T-helper 1 cell treated with Interleukin-12 subunit alpha and Interleukin-12 subunit beta and Interleukin-4 antibody, amounts not matched to agents 30 ng/mL and 1 ng/mL, for 36 hours (primary cell): ENCODE results near the gene TLE3. TPM values are rescaled to one million over a fixed set of nuclear protein-coding genes. Genes with fewer than 3 reads are reported as not detected.

Experiments used
- intact Hi-C: fragments of 100-400 bp; cut with micrococcal nuclease; formaldehyde crosslinking; loops from one replicate; pipeline ENCODE4 v1.15.1; 2024
- total RNA-seq: library from RNA; stranded (reverse); gene quantifications from 2 replicates; pipeline ENCODE4 v1.2.3, GENCODE V29; 2022

Gene TLE3
- total RNA-seq, 1 donor from 2014 or later, result 98.2 TPM

DNA sequence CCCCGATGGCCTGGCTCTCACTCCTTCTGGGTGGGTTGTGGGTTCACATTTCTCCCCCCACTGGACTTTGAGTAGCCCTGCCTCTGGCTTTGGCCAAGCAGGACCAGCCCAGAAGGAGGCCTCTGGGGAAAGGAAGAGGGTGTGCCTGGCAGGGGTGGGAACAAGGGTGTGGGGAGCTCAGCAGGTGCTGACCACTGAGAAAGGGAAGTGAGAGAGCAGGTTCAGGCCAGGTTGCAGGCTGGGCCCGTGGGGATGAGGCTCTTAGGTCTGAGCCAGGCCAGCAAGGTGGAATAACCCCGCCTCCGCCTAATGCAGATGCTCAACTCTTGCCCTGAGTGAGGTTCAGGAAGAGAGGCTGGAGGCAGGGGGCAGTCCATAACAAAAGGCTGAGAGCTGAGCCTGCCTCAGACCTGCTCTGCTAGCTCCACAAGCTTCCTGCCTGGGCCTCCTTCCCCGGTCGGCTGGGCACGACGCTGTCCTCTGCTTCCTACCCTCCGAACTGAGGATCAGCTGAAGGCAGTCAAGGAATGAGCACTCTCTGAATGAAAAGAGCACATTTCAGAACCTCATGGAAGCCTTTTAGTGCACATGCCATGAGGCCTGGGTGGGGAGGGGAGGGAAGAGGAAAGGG, 82.7 kb downstream of the TLE3 start:
- intact Hi-C loops, result no loop called here

DNA sequence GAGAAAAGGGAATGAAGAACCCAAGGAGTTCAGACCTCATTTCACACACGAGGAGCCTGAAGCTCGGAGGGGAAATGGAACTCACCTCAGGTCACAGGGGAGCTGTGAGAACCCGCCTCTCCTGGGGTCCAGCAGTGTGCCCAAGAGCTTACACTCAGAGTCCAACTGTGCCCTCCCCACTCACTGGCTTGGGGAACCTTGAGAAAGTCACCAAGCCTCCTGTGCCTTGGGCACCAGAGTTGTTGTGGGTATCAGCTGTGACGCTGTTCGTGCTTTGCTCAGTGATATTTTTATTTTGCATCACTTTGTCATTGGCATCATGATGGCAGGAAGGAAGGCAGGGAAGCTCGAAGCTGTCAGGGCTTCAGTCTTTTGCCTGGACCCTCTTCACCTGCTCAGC, 83.4 kb downstream of the TLE3 start:
- intact Hi-C loops, result no loop called here

DNA sequence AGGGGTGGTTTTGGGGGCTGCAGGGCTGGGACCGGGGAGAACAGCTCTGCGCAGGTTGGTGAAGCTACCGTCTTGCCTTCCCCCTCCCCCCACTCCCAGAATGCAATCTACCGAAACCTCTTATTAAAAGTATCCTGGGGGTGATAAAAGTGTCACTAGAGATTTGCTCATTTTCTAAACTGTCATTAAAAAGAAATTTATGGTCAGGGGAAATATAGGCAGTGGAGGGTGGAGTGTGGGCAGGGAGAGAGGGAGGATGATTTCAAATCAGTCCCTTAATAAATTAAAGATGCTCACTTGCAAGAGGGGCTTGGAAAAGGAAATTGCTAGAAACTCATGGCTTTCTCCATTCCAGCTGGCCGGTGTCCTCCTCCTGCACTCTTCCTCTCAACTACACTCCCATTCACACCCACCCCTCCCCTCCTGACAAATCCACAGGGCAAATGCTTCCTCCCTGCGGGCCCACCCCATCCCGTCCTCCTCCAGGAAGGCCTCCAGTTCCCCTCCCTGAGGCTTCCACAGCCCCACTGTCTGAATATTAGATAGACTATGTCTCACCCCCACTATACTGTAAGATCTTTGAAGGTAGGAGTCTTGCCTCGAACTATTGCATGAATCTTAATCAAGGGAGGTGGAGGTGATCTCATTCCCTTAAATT, 83.9 kb downstream of the TLE3 start:
- intact Hi-C loops, result no loop called here

- intact Hi-C loops, result no loop called here
Observed at GRCh38 chr15:70012895-70013294, 84.8 kb downstream of the TLE3 start.

GRCh38 chr15:70008697-70009290, 88.9 kb downstream of the TLE3 start:
- intact Hi-C loops, result no loop called here

DNA sequence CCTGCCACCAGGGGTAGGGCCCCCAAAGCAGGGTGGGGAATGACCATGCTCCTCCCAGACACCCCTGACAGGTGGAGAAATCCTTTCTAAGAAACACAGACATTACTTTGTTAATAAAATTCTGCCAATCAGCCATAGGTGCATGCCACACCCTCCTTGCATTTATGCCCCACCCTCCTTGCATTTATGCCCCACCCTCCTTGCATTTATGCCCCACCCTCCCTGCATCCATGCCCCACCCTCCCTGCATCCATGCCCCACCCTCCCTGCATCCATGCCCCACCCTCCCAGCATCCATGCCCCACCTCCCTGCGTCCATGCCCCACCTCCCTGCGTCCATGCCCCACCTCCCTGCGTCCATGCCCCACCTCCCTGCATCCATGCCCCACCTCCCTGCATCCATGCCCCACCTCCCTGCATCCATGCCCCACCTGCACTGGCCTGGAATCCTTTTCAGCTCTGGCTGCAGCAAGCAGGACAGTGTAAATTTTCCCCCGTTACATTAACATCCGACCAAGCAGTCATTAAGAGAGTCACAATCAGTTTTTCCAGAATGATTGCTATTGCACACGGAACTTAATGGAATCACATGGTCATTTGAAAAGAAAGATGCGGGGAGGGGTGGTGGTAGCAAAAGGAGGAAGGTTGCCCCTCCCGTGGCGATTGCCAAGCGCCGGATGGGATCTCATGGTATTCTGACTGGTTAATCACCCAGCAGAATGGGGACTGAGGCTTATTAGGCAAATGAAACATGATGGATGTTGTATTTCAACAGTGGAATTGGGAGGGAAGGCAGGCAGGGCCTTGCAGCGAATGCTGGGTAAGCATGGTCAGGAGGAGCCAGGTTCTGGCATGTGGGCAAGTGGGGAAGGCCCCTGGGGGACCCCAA, 91.2 kb downstream of the TLE3 start:
- intact Hi-C loops, result no loop called here

DNA sequence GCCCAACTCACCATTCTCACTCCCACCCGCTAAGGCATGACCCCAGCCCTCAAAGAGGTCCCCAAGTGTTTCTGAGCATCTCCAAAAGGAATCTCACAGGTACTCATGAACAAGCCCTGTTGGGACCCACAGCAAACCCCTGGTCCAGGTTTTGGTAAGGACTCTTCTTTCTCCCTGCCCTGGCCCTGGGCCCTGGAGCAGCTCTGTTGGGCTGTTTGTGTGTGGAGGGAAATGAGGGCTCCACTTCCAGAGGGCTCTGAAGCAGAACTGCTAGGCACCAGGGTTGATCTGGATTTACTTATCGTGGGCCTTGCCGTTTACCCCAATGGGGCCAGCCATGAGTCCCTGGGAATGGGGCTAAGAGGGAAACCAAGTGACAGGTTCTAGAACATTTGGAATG, 92.9 kb downstream of the TLE3 start:
- intact Hi-C loops, result no loop called here

GRCh38 chr15:70002897-70003296, 94.8 kb downstream of the TLE3 start:
- intact Hi-C loops, result no loop called here

GRCh38 chr15:70001859-70002258, 95.9 kb downstream of the TLE3 start:
- intact Hi-C loops, result no loop called here

- intact Hi-C loops, result no loop called here
Observed at GRCh38 chr15:69999392-70000085, 98.2 kb downstream of the TLE3 start.

DNA sequence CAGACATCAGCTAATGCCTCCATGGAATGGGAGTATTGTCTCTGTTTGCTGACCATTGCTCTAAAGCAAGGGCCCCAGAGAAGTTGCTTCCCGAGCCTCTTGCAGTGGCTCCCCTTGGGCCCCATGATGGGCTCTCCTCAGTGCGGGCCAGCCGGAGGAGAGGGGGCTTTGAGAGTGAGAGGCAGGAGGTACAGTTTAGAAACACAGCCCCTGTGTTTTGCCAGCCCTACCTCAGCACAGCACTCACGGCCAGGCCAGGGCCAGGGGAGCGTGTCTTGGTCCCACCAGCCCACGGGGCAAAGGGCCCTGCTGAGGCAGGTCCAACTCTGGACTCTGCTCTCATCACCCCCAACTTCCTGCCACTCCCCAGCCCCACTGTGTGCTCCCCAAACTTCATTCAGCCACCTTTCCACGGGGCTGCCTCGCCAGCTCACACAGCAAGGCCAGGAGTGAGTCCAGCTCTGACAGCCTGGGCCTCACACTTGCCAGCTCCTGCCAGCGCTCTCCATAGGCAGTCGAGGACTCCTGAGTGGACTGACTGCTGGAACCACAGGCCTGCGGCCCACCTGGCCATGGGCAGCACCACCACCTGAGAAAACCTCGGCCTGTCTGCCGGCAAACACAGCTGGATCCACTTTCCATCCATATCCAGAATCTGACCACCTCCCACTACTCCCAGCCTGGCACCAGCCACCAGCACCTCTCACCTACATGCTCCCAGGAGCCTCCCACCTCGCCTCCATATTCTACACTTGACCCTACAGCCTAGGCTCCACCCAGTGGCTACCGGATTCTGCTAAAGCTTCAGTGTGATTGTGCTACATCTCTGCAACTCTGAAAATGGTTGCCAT, 99.0 kb downstream of the TLE3 start:
- intact Hi-C loops, result no loop called here

DNA sequence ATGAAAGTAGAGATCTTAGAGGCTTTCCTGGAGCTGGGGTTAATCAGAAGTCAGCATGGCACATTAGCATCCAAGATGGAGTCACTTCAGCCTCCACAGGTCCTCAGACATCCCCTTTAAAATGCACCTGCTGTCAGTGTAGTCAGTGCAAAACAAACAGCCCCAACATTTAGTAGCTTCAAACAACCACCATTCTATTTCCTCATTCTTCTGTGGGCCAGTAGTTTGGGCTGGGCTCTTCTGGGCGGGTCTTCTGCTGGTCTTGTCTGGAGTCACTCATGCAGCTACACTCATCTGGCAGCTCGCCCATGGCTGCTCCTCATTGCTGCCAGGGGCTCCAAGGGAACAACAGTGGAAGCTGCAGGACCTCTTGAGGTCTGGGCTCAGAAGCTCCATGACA, 99.9 kb downstream of the TLE3 start:
- intact Hi-C loops, result no loop called here
